HL-60/S4 (cell line): ENCODE measurements around the gene TMEM131.

Source experiments
- in situ Hi-C: fragments of 300-500 bp; cut with MboI; formaldehyde crosslinking; loops from 2 replicates; pipeline ENCODE4 v1.14.3; 2022; ENCODE audit warnings: low sequenced_read_pairs

TMEM131 gene

GRCh38 chr2:97747285-97747684 is 248.5 kb downstream of the TMEM131 start:
- in situ Hi-C loops = no loop called here

- in situ Hi-C loops = no loop called here
These were observed 250.1 kb downstream of the TMEM131 start for GRCh38 chr2:97745474-97746174.

GRCh38 chr2:97743913-97744312 is 251.8 kb downstream of the TMEM131 start:
- in situ Hi-C loops = no loop called here

GRCh38 chr2:97742381-97742847 is 253.3 kb downstream of the TMEM131 start:
- in situ Hi-C loops = no loop called here

GRCh38 chr2:97741686-97742085 is 254.1 kb downstream of the TMEM131 start:
- in situ Hi-C loops = no loop called here

GRCh38 chr2:97741251-97741650 is 254.5 kb downstream of the TMEM131 start:
- in situ Hi-C loops = no loop called here

- in situ Hi-C loops = no loop called here
These were observed 255.1 kb downstream of the TMEM131 start for GRCh38 chr2:97740590-97741182.

- in situ Hi-C loops = no loop called here
These were observed 255.9 kb downstream of the TMEM131 start for GRCh38 chr2:97739893-97740245.

- in situ Hi-C loops = no loop called here
These were observed 256.5 kb downstream of the TMEM131 start for GRCh38 chr2:97739020-97739892.

GRCh38 chr2:97738179-97739019 is 257.3 kb downstream of the TMEM131 start:
- in situ Hi-C loops = no loop called here

- in situ Hi-C loops = no loop called here
These were observed 258.1 kb downstream of the TMEM131 start for GRCh38 chr2:97737421-97738178.

GRCh38 chr2:97736608-97737330 is 259.0 kb downstream of the TMEM131 start:
- in situ Hi-C loops = no loop called here

- in situ Hi-C loops = no loop called here
These were observed 259.6 kb downstream of the TMEM131 start for GRCh38 chr2:97736185-97736584.

GRCh38 chr2:97735161-97735561 is 260.6 kb downstream of the TMEM131 start:
- in situ Hi-C loops = no loop called here

GRCh38 chr2:97734061-97735051 is 261.4 kb downstream of the TMEM131 start:
- in situ Hi-C loops = no loop called here

- in situ Hi-C loops = no loop called here
These were observed 262.3 kb downstream of the TMEM131 start for GRCh38 chr2:97733341-97734035.

- in situ Hi-C loops = no loop called here
These were observed 263.1 kb downstream of the TMEM131 start for GRCh38 chr2:97732436-97733340.
